Raji (cell line): ENCODE data around the gene HES1.

ENCODE experiments used
- POLR2A ChIP-seq: IDR thresholded peaks from 2 replicates; pipeline ENCODE4 v1.6.1; 2011; ENCODE audit warnings: low read depth, low read length, control low read depth; ENCODE audit not compliant: insufficient read depth

HES1 gene

DNA sequence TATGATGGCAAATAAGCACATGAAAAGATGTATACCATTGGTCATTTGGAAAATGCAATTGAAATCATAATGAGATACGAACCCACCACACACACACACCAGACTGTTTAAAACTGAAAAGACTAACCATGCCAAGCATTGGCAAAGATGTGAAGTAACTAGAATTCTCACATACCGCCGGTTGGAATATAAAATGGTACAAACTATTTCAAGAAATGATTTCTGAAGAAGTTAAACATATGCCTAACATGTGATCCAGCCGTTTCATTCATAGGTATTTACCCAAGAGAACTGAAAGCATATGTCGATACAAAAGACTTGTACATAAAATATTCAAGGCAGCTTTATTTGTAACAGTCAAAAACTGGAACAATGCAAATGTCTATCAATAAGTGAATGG lies 28.9 kb downstream of the HES1 start:
- TF ChIP-seq POLR2A, result no peak

DNA sequence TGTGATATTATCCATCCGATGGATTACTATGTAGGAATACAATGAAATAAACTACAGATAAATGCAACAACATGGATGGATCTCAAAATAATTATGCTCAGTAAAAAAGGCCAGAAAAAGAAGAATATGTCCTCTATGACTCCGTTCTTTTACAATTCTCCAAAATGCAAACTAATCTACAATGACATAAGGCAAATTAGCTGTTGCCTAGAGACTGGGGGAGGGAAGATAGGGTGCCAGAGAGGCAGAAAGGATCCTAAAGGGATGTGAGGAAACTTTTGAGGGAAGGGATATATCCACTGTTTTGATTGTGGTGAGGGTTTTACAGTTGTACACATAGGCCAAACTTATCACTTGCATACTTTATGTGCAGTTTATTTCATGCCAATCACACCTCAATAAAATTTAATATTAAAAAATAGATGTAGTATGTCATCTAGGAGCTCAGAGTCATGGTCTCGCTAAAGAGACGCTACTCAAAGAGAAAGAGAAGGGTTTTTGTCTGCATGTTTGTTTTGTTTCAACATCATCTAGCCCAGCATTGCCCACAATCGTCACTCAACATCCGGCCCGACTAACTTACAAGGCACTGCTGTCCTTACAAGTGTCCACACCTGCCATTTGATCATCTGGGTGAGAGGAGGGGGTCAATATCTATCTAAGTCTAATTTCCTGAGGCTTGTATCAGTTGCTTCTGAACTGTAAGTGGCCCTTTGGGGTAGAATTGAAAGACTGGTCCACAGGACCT lies 29.5 kb downstream of the HES1 start:
- no peak for TF ChIP-seq POLR2A

DNA sequence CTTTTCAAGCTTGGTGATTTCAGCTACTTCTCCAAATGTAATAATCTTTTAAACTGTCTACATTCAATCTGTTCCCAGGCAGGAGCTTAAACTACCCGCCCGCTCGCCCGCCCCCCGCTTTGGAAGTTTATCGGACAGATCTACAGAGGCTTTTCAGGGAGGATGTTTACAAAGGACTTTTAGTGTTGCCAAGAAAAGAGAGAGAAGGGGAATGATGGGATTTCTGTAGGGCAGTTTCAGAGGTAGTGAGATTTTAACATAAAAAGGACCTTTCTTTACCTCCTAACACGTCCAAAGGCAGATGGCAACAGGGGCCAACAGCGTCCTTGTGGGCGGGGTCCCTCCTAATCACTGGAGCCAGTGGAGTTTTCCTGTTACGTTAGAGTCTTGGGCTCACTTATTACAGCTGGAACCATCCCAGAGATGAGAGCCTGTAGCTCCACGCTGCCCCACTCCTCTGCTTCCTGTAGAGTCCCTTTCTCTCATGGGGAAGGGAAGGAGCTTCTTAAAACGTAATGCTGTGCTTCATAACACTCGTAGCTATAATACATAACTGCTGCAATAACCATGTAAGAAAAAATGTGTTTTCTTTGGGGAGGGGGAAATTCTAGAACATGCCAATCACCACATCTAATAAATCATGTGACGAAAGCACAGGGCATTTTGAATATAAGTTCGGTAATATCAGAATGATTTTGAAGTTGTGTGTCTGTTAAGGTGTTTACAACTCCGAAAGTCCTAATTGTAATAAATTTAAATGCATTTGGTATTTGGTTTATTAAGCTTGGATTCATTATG lies 30.9 kb downstream of the HES1 start:
- no peak for TF ChIP-seq POLR2A

- no peak for TF ChIP-seq POLR2A
These were observed 31.7 kb downstream of the HES1 start for GRCh38 chr3:194167480-194168282.

GRCh38 chr3:194168994-194169393 lies 33.0 kb downstream of the HES1 start:
- TF ChIP-seq POLR2A, result no peak

GRCh38 chr3:194169595-194169994 lies 33.6 kb downstream of the HES1 start:
- TF ChIP-seq POLR2A, result no peak

DNA sequence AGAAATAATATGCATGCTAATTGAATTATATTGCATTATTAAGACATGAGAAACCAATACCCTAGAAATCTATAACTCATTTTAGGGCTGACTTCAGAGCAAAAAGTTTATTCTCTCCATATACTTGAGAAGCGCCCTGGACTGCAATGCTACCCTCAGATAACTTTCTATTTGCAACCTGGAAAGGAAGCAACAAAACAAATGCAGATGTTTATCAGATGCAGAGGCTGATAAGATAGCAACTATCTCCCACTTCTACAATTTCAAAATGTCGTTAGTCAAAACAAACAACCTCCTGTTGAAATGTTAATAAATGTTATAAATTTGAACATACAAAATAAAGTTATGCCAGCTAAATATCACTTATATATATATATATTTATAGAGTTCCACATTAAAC lies 34.8 kb downstream of the HES1 start:
- no peak for TF ChIP-seq POLR2A

DNA sequence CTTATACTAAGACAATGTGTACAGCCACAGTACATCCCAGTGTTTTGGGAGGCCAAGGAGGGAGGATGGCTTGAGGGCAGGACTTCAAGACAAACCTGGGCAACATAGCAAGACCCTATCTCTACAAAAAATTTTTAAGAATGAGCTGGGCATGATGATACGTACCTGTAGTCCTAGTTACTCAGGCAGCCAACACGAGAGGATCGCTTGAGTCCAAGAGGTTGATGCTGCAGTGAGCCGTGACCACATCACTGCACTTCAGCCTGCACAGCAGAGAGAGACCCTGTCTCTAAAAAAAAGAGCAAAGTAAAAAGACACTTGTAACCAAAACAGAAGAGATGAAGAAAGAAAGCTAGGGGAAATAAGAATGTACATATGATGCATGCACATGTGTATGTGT lies 38.5 kb downstream of the HES1 start:
- TF ChIP-seq POLR2A, result no peak

GRCh38 chr3:194174980-194175379 lies 39.0 kb downstream of the HES1 start:
- no peak for TF ChIP-seq POLR2A

- TF ChIP-seq POLR2A, result no peak
These were observed 40.5 kb downstream of the HES1 start for GRCh38 chr3:194176274-194176991.

DNA sequence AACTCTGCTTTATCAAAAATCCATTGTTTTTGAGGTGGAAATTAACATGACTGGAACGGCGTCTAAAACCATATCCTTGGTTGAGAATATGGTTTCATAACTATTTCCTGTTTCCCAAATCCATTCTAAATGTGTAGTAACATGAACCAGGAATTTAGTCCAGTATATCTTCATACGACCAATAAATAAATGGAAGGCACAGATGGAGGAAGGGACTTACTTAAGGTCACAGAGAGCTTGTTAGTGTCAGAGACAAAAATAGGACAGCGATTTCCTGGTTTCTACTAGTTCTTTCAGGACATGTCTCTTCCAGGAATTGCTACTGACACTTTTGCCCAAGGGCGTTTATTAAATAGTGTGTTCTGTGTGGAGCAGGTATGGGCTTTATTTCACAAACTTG lies 41.2 kb downstream of the HES1 start:
- no peak for TF ChIP-seq POLR2A

DNA sequence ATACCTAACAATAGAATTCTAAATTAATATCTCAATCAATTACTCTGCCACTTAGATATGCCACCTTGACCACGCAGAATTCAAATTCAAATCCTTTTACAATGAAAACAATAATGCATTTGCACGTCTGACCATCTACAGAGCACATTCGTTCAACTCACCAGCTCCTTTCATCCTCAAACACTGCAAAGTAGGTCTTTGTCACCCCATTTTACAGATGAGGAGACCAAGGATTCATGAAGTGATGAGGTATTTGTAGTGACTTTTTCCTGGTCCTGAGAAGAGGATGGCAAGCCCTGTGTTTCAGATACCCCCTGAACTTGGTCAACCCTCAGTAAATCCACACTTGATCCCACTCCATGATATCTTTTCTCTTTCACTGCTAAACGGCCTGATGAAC lies 42.2 kb downstream of the HES1 start:
- no peak for TF ChIP-seq POLR2A

GRCh38 chr3:194178669-194179068 lies 42.7 kb downstream of the HES1 start:
- TF ChIP-seq POLR2A, result no peak

DNA sequence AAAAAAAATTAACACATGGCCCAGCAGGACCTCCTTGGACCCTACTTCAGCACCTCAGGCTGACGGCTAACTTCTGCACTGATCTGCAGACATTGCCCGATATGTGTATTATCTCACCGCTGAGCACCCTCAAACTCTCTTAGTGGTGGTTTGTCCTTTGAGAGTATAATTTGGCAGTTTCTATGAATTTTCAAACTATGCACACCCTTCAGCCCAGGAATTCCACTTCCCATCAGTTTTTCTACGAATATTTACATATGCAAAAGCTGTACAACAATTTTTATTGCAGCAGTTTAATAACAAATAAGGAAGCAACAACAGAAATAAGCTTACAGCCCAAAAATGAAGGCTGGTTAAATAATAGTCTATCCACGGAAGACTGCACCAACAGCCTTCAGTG lies 44.6 kb downstream of the HES1 start:
- no peak for TF ChIP-seq POLR2A
